IMR-90 (cell line): Measurements from ENCODE around the gene CLOCK. TPM values are rescaled to one million over a fixed set of nuclear protein-coding genes. Genes with fewer than 3 reads are reported as not detected.

Source experiments
- ATAC-seq: fragments of 200-7000 bp; cut with Tn5 transposase; 2 replicates; pipeline ENCODE4 v1.9.1; 2020; ENCODE audit warnings: low read depth, mild to moderate bottlenecking, moderate library complexity
- BruUV-seq: library from RNA; stranded (reverse); fragments of 400-500 nt; replicated peaks from 2 replicates; lab custom pipeline; 2021; lab: Mats Ljungman, UMichigan
- CTCF ChIA-PET: fragments of 300-600 bp; formaldehyde crosslinking; extraction: SDS; loops from one replicate; lab custom pipeline; 2021; ENCODE audit warnings: antibody characterized with exemption; lab: Yijun Ruan, JAX
- POLR2A ChIA-PET: fragments of 300-600 bp; sonication (Branson Sonifier 250); formaldehyde crosslinking; loops from one replicate; lab custom pipeline; 2022; ENCODE audit warnings: antibody characterized with exemption; ENCODE audit not compliant: unreplicated experiment; lab: Charles Lee
- DNase-seq: peaks from one replicate; pipeline ENCODE4 v3.0.0; 2013
- H2AFZ ChIP-seq: replicated peaks from 2 replicates; pipeline ENCODE3; 2013; ENCODE audit warnings: low read length, mild to moderate bottlenecking; ENCODE audit not compliant: poor library complexity
- H2AK5ac ChIP-seq: 2 replicates; pipeline ENCODE4 v1.6.1; 2013; ENCODE audit warnings: low read depth, low read length, inconsistent platforms
- H2AK9ac ChIP-seq: replicated peaks from 2 replicates; pipeline ENCODE3; 2013; ENCODE audit warnings: mild to moderate bottlenecking, low read depth, low read length, moderate library complexity; ENCODE audit not compliant: poor library complexity
- H2BK120ac ChIP-seq: 2 replicates; pipeline ENCODE4 v1.6.1; 2013; ENCODE audit warnings: low read depth, low read length, inconsistent platforms
- H2BK15ac ChIP-seq: 3 replicates; pipeline ENCODE4 v1.6.1; 2013; ENCODE audit warnings: low read depth, low read length, inconsistent platforms
- H2BK20ac ChIP-seq: 2 replicates; pipeline ENCODE4 v1.6.1; 2013; ENCODE audit warnings: low read depth, mild to moderate bottlenecking, inconsistent platforms, low read length, moderate library complexity
- H2BK5ac ChIP-seq: 2 replicates; pipeline ENCODE4 v1.6.1; 2013; ENCODE audit warnings: mild to moderate bottlenecking, low read depth, low read length, inconsistent platforms; ENCODE audit not compliant: poor library complexity, severe bottlenecking
- H3K14ac ChIP-seq: replicated peaks from 2 replicates; pipeline ENCODE4 v1.6.1; 2013; ENCODE audit warnings: low read depth, low read length, inconsistent platforms
- H3K18ac ChIP-seq: 2 replicates; pipeline ENCODE4 v1.6.1; 2013; ENCODE audit warnings: low read depth, low read length, control low read depth
- H3K23ac ChIP-seq: 2 replicates; pipeline ENCODE4 v1.6.1; 2013; ENCODE audit warnings: low read depth, low read length, inconsistent platforms
- H3K27ac ChIP-seq: 2 replicates; pipeline ENCODE4 v1.5.1; 2013; ENCODE audit warnings: mild to moderate bottlenecking, control low read depth, low read length; ENCODE audit not compliant: insufficient read depth
- H3K27me3 ChIP-seq: 2 replicates; pipeline ENCODE4 v1.6.1; 2013; ENCODE audit warnings: low read length; ENCODE audit not compliant: control insufficient read depth, insufficient read depth
- H3K36me3 ChIP-seq: 2 replicates; pipeline ENCODE4 v1.6.1; 2013; ENCODE audit warnings: low read length, mixed read lengths; ENCODE audit not compliant: control insufficient read depth, insufficient read depth
- H3K4ac ChIP-seq: 2 replicates; pipeline ENCODE4 v1.6.1; 2013; ENCODE audit warnings: low read depth, low read length, inconsistent platforms
- H3K4me1 ChIP-seq: 2 replicates; pipeline ENCODE4 v1.6.1; 2013; ENCODE audit warnings: low read length, mixed read lengths; ENCODE audit not compliant: control insufficient read depth, insufficient read depth
- H3K4me2 ChIP-seq: 2 replicates; pipeline ENCODE4 v1.6.1; 2013; ENCODE audit warnings: low read depth, mild to moderate bottlenecking, control low read depth, low read length, moderate library complexity
- H3K4me3 ChIP-seq: 2 replicates; pipeline ENCODE4 v1.5.1; 2013; ENCODE audit warnings: low read depth, mild to moderate bottlenecking, control low read depth, low read length, moderate library complexity; ENCODE audit not compliant: insufficient read depth
- H3K56ac ChIP-seq: 2 replicates; pipeline ENCODE4 v1.6.1; 2013; ENCODE audit warnings: low read length, inconsistent platforms; ENCODE audit not compliant: insufficient read depth; ENCODE audit errors: extremely low read depth
- H3K79me1 ChIP-seq, 2 experiments: 2 replicates each; pipeline ENCODE4 v1.6.1; 2013; ENCODE audit warnings: low read length in 2 of 2, inconsistent platforms in 1 of 2, low read depth in 1 of 2
- H3K9ac ChIP-seq: 2 replicates; pipeline ENCODE4 v1.6.1; 2013; ENCODE audit warnings: low read depth, low read length, control low read depth
- H3K9me1 ChIP-seq: 2 replicates; pipeline ENCODE4 v1.6.1; 2013; ENCODE audit warnings: low read length, inconsistent platforms; ENCODE audit not compliant: insufficient read depth
- H3K9me3 ChIP-seq: 2 replicates; pipeline ENCODE4 v1.6.1; 2013; ENCODE audit warnings: low read length; ENCODE audit not compliant: control insufficient read depth, insufficient read depth
- H4K20me1 ChIP-seq: 2 replicates; pipeline ENCODE4 v1.6.1; 2013; ENCODE audit warnings: low read length, inconsistent platforms; ENCODE audit not compliant: insufficient read depth
- H4K5ac ChIP-seq: 2 replicates; pipeline ENCODE4 v1.6.1; 2013; ENCODE audit warnings: mild to moderate bottlenecking, low read depth, low read length, control low read depth
- H4K8ac ChIP-seq, 2 experiments: 2 replicates each; pipeline ENCODE4 v1.6.1; 2013; ENCODE audit warnings: low read depth in 2 of 2, low read length in 2 of 2, control low read depth in 1 of 2, inconsistent platforms in 1 of 2
- H4K91ac ChIP-seq: 2 replicates; pipeline ENCODE4 v1.6.1; 2013; ENCODE audit warnings: low read depth, low read length, inconsistent platforms; ENCODE audit not compliant: insufficient read depth
- MXI1 ChIP-seq: IDR thresholded peaks from 2 replicates; pipeline ENCODE4 v1.6.1; 2012; ENCODE audit warnings: low read depth, mild to moderate bottlenecking, low read length, moderate library complexity, borderline replicate concordance
- RAD21 ChIP-seq: IDR thresholded peaks from 2 replicates; pipeline ENCODE4 v1.6.1; 2012; ENCODE audit warnings: low read length, improper control_type of control experiment
- RFX5 ChIP-seq: IDR thresholded peaks from 2 replicates; pipeline ENCODE4 v1.8.0; 2012; ENCODE audit warnings: low read depth, mild to moderate bottlenecking, low read length, moderate library complexity
- WGBS, 2 experiments: methylation state at CpG; one replicate each; pipeline versions ENCODE4 v1.1.5 to v1.1.7; 2013; ENCODE audit warnings: missing lambda C conversion rate in 2 of 2; ENCODE audit not compliant: insufficient read length in 1 of 2; ENCODE audit errors: extremely low coverage in 2 of 2; 5-methylcytosine and 5-hydroxymethylcytosine counted together
- dilution Hi-C: fragments of 300-500 bp; cut with HindIII; formaldehyde crosslinking; loops from one replicate; pipeline ENCODE4 v1.14.3; 2018; ENCODE audit warnings: low sequenced_read_pairs; ENCODE audit not compliant: unreplicated experiment
- in situ Hi-C: fragments of 300-500 bp; cut with MboI; formaldehyde crosslinking; loops from 3 replicates; pipeline ENCODE4 v1.14.3; 2019; ENCODE audit warnings: low sequenced_read_pairs, inconsistent platforms, mixed read lengths
- intact Hi-C: fragments of 100-400 bp; cut with micrococcal nuclease; formaldehyde crosslinking; loops from 2 replicates; pipeline ENCODE4 v1.10.0; 2022
- polyA plus RNA-seq, 3 experiments: library from polyadenylated mRNA; depleted of rRNA; stranded (reverse); fragments of >200 nt; gene quantifications; 2 replicates each; pipeline ENCODE4 v1.2.3, GENCODE V29; 2012; ENCODE audit warnings: low replicate concordance in 1 of 3
- total RNA-seq: library from RNA; depleted of rRNA; stranded (reverse); fragments of >200 nt; gene quantifications from 2 replicates; pipeline ENCODE4 v1.2.3, GENCODE V29; 2012
- TF ChIP-seq, protein P1 (sequence below): fragments of 150-350 bp; IDR thresholded peaks from 2 replicates; pipeline ENCODE4 v1.6.1; 2017; ENCODE audit warnings: mild to moderate bottlenecking, antibody characterized with exemption, low read length, low read depth

CLOCK gene
- total and polyA plus RNA-seq, 2 of the 4 experiments (the other 2 are of a cell fraction), result 7.3 to 53.4 TPM

DNA sequence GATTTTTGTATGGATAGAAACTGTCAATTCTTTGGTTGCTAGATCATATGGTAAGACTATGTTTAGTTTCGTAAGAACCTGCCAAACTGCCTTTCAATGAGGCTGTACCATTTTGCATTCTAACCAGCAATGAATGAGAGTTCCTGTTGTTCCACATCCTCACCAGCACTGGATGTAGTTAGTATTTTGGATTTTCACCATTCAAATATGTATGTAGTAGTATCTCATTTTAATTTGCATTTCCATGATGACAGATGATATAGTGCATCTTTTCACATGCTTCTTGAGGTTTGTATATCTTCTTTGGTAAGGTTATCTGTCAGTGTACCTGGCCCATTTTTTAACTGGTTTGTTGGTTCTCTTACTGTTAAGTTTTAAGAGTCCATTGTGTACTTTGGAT is 34.6 kb downstream of the CLOCK start:
- intact Hi-C loops, result loop anchor here (5.0 kb wide), 1 partner anchor 45 kb away; no protein-coding TSS in a partner anchor
- no peak overlapping the region for H3K56ac ChIP-seq
- H2AK9ac ChIP-seq, result no peak overlapping the region
- H3K79me1 ChIP-seq, result peaks cover 7 to 40% of the 10 kb centered on the region in 2 experiments; a peak in 3 of 4 replicates
- no peaks in the 10 kb centered on the region for H3K9me1 ChIP-seq
- DNase-seq (no peak), ATAC-seq (no peak)
- H2BK20ac ChIP-seq, result no peak overlapping the region
- POLR2A ChIA-PET, result no interaction called here
- no peak overlapping the region for H2BK5ac ChIP-seq
- dilution Hi-C loops, result no loop called here
- H3K18ac ChIP-seq, result no peak overlapping the region
- in situ Hi-C loops, result no loop called here
- H4K20me1 ChIP-seq, result no peaks in the 10 kb centered on the region
- H3K4me3 ChIP-seq, result no peak overlapping the region
- CTCF ChIA-PET, result no interaction called here
- H3K27ac ChIP-seq, result no peak overlapping the region
- H2BK15ac ChIP-seq, result no peak overlapping the region
- TF ChIP-seq RFX5, result no peak
- no peak for TF ChIP-seq MXI1
- TF ChIP-seq RAD21, result no peak
- TF ChIP-seq, protein P1, sequence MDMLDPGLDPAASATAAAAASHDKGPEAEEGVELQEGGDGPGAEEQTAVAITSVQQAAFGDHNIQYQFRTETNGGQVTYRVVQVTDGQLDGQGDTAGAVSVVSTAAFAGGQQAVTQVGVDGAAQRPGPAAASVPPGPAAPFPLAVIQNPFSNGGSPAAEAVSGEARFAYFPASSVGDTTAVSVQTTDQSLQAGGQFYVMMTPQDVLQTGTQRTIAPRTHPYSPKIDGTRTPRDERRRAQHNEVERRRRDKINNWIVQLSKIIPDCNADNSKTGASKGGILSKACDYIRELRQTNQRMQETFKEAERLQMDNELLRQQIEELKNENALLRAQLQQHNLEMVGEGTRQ, result no peak
- no CpG with 5 or more reads among the region's 1 CpG for WGBS, 2 experiments
- H2BK120ac ChIP-seq, result no peak overlapping the region
- no peak overlapping the region for H3K4me2 ChIP-seq
- no peak overlapping the region for H4K91ac ChIP-seq
- H4K8ac ChIP-seq, result no peak overlapping the region
- peaks cover 3% of the 10 kb centered on the region; the same call in 1 of the 2 replicates for H3K4me1 ChIP-seq
- H4K5ac ChIP-seq, result no peak overlapping the region
- H3K9me3 ChIP-seq, result no peaks in the 10 kb centered on the region
- H3K23ac ChIP-seq, result no peak overlapping the region
- no peaks in the 10 kb centered on the region for H3K36me3 ChIP-seq
- no peak overlapping the region for H3K4ac ChIP-seq
- H2AK5ac ChIP-seq, result no peak overlapping the region
- H3K14ac ChIP-seq, result no peak overlapping the region
- BruUV-seq, result no TSS peak
- H3K27me3 ChIP-seq, result no peaks in the 10 kb centered on the region
- H3K9ac ChIP-seq, result no peak overlapping the region
- H2AFZ ChIP-seq, result no peak overlapping the region
